ENCODE results near the gene MAMSTR. TPM values are rescaled to one million over a fixed set of nuclear protein-coding genes. Genes with fewer than 3 reads are reported as not detected.
A peak's percentile ranks its signal among the peaks of the same experiment; 100 is the strongest.

Gene MAMSTR
- total RNA-seq, 4 donors from 2014 or later, result 0.57 to 1.6 (median 1.5) TPM

GRCh38 chr19:48663667-48664066 is 55.9 kb downstream of the MAMSTR start:
- H3K27me3 ChIP-seq, result no peaks in the 10 kb centered on the region
- peaks cover 9% of the 10 kb centered on the region for H3K4me1 ChIP-seq
- H3K9me3 ChIP-seq, result no peaks in the 10 kb centered on the region
- DNase-seq (ENCODE audit: low spot score in 2 of 2), result peak in 1 of 2 donors; percentile 39
- 96% methylated on average over 4 of the region's 4 CpGs for WGBS
- no peak overlapping the region for H3K27ac ChIP-seq
- no peaks in the 10 kb centered on the region for H3K36me3 ChIP-seq
- TF ChIP-seq EP300 (IDR thresholded peaks at IDR 0.05) (no peak), POLR2A (IDR thresholded peaks at IDR 0.05) (no peak), POLR2AphosphoS5 (IDR thresholded peaks at IDR 0.05) (no peak)
- TF ChIP-seq, protein P1, sequence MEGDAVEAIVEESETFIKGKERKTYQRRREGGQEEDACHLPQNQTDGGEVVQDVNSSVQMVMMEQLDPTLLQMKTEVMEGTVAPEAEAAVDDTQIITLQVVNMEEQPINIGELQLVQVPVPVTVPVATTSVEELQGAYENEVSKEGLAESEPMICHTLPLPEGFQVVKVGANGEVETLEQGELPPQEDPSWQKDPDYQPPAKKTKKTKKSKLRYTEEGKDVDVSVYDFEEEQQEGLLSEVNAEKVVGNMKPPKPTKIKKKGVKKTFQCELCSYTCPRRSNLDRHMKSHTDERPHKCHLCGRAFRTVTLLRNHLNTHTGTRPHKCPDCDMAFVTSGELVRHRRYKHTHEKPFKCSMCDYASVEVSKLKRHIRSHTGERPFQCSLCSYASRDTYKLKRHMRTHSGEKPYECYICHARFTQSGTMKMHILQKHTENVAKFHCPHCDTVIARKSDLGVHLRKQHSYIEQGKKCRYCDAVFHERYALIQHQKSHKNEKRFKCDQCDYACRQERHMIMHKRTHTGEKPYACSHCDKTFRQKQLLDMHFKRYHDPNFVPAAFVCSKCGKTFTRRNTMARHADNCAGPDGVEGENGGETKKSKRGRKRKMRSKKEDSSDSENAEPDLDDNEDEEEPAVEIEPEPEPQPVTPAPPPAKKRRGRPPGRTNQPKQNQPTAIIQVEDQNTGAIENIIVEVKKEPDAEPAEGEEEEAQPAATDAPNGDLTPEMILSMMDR (IDR thresholded peaks at IDR 0.05), result no peak
- H3K4me3 ChIP-seq, result no peak overlapping the region

Other genes starting within 250 kb of the MAMSTR start
- 1 to 10 TPM; 1.3 to 3.5 (median 1.6) TPM for gene LMTK3, start 207.9 kb downstream of the MAMSTR start, total RNA-seq
- 100 to 1,000 TPM in 2 of 4 donors, 10 to 100 TPM in 2; 26.0 to 162 (median 122) TPM for gene SULT2B1, start 167.6 kb downstream of the MAMSTR start, total RNA-seq
- gene SPACA4, start 113.0 kb downstream of the MAMSTR start, total RNA-seq, result 1 to 10 TPM; 2.1 to 3.6 (median 2.8) TPM
- gene FAM83E, start 104.6 kb downstream of the MAMSTR start, total RNA-seq, result 1 to 10 TPM in 2 of 4 donors, under 1 TPM in 2; 0.87 to 5.1 (median 1.1) TPM
- 1,000 to 10,000 TPM; 2,067 to 3,423 (median 3,271) TPM for gene RPL18, start 100.5 kb downstream of the MAMSTR start, total RNA-seq
- gene SPHK2, start 100.2 kb downstream of the MAMSTR start, total RNA-seq, result 1 to 10 TPM; 3.9 to 9.9 (median 5.6) TPM
- 10 to 100 TPM; 11.2 to 22.3 (median 17.8) TPM for gene DBP, start 82.3 kb downstream of the MAMSTR start, total RNA-seq
- gene CA11, start 73.5 kb downstream of the MAMSTR start, total RNA-seq, result 10 to 100 TPM in 2 of 4 donors, 1 to 10 TPM in 2; 8.8 to 11.0 (median 9.7) TPM
- gene NTN5, start 46.7 kb downstream of the MAMSTR start, total RNA-seq, result 1 to 10 TPM in 2 of 4 donors, under 1 TPM in 2; 0.64 to 2.2 (median 1.3) TPM
- gene FUT2, start 23.8 kb downstream of the MAMSTR start, total RNA-seq, result 10 to 100 TPM in 1 of 4 donors, 1 to 10 TPM in 3; 2.1 to 17.4 (median 4.9) TPM
- gene RASIP1, start 20.9 kb upstream of the MAMSTR start, total RNA-seq, result 10 to 100 TPM in 1 of 4 donors, 1 to 10 TPM in 3; 5.1 to 16.1 (median 6.5) TPM
- under 1 TPM in 2 of 4 donors, not detected in 2; 0.40 to 0.45 TPM for gene IZUMO1, start 27.2 kb upstream of the MAMSTR start, total RNA-seq
- gene FUT1, start 32.9 kb upstream of the MAMSTR start, total RNA-seq, result 1 to 10 TPM; 1.2 to 3.9 (median 2.6) TPM
- not detected for gene FGF21, start 35.8 kb upstream of the MAMSTR start, total RNA-seq
- 10 to 100 TPM; 33.5 to 50.6 (median 38.1) TPM for gene BCAT2, start 91.3 kb upstream of the MAMSTR start, total RNA-seq
- gene HSD17B14, start 116.8 kb upstream of the MAMSTR start, total RNA-seq, result 1 to 10 TPM; 2.5 to 3.4 (median 3.1) TPM
- 1 to 10 TPM; 2.8 to 5.1 (median 5.0) TPM for gene PLEKHA4, start 148.9 kb upstream of the MAMSTR start, total RNA-seq
- gene PPP1R15A, start 152.7 kb upstream of the MAMSTR start, total RNA-seq, result 100 to 1,000 TPM; 135 to 191 (median 144) TPM
- gene TULP2, start 179.0 kb upstream of the MAMSTR start, total RNA-seq, result not detected
- gene NUCB1, start 180.6 kb upstream of the MAMSTR start, total RNA-seq, result 100 to 1,000 TPM; 132 to 220 (median 204) TPM
- under 1 TPM in 1 of 4 donors, not detected in 3; 0.59 TPM for gene DHDH, start 214.0 kb upstream of the MAMSTR start, total RNA-seq
- 10 to 100 TPM; 25.1 to 29.6 (median 27.5) TPM for gene BAX, start 235.2 kb upstream of the MAMSTR start, total RNA-seq
- gene FTL, start 245.6 kb upstream of the MAMSTR start, total RNA-seq, result 1,000 to 10,000 TPM in 3 of 4 donors, 100 to 1,000 TPM in 1; 883 to 1,582 (median 1,278) TPM